C4-2B (cell line): ENCODE data around the gene EARS2.

Experiments
- ZFX ChIP-seq: fragments of 450-650 bp; IDR thresholded peaks from 2 replicates; pipeline ENCODE4 v1.6.1; 2017
- TF ChIP-seq, protein P1 (sequence below): fragments of 450-650 bp; conservative IDR thresholded peaks from 2 replicates; pipeline ENCODE4 v1.5.1; 2017; ENCODE audit warnings: mild to moderate bottlenecking

- TF ChIP-seq, protein P1, sequence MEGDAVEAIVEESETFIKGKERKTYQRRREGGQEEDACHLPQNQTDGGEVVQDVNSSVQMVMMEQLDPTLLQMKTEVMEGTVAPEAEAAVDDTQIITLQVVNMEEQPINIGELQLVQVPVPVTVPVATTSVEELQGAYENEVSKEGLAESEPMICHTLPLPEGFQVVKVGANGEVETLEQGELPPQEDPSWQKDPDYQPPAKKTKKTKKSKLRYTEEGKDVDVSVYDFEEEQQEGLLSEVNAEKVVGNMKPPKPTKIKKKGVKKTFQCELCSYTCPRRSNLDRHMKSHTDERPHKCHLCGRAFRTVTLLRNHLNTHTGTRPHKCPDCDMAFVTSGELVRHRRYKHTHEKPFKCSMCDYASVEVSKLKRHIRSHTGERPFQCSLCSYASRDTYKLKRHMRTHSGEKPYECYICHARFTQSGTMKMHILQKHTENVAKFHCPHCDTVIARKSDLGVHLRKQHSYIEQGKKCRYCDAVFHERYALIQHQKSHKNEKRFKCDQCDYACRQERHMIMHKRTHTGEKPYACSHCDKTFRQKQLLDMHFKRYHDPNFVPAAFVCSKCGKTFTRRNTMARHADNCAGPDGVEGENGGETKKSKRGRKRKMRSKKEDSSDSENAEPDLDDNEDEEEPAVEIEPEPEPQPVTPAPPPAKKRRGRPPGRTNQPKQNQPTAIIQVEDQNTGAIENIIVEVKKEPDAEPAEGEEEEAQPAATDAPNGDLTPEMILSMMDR: no peak
- no peak for TF ChIP-seq ZFX
Observed at GRCh38 chr16:23561586-23561985, 4.4 kb upstream of the EARS2 start.
